Body of pancreas (tissue), 4 donors: ENCODE measurements around the gene MLN. TPM values are rescaled to one million over a fixed set of nuclear protein-coding genes. Genes with fewer than 3 reads are reported as not detected.

Experiments used
- ATAC-seq: fragments of 150-250 bp; one replicate; pipeline ENCODE4 v1.9.1; 2016
- DNase-seq, 4 donors: peaks; one replicate each; pipeline ENCODE4 v3.0.0-alpha.2; 2019
- H3K27ac ChIP-seq, 4 donors: fragments of 200-600 bp; sonication (generic); 1 replicate in 3 of 4; 2 replicates in 1 of 4; pipeline versions ENCODE4 v1.5.1 to v1.6.1; 2016 to 2019; ENCODE audit warnings: mild to moderate bottlenecking in 1 of 4, mixed read lengths in 1 of 4, moderate library complexity in 1 of 4
- H3K27me3 ChIP-seq, 2 donors: fragments of 200-600 bp; sonication (generic); one replicate each; pipeline ENCODE4 v1.6.0; 2016; ENCODE audit warnings: mild to moderate bottlenecking in 1 of 2
- H3K36me3 ChIP-seq, 2 donors: fragments of 200-600 bp; sonication (generic); replicated peaks in 1 of 2; 2 replicates each; pipeline ENCODE4 v1.5.1; 2016; ENCODE audit warnings: low read depth in 2 of 2; ENCODE audit not compliant: insufficient read depth in 1 of 2
- H3K4me1 ChIP-seq: fragments of 200-600 bp; sonication (generic); one replicate; pipeline ENCODE4 v1.6.0; 2016
- H3K4me3 ChIP-seq, 2 donors: fragments of 200-600 bp; sonication (generic); 1 replicate in 1 of 2; 2 replicates in 1 of 2; pipeline ENCODE4 v1.5.1; 2016 to 2019
- H3K9me3 ChIP-seq, 3 donors: fragments of 200-600 bp; sonication (generic); 1 replicate in 2 of 3; 2 replicates in 1 of 3; pipeline ENCODE4 v1.5.1; 2016
- CTCF ChIP-seq, 7 experiments: fragments of 450-650 bp in 4 of 7; fragments of 200-600 bp in 3 of 7; sonication (generic) in 3 of 7; IDR thresholded peaks; one replicate each; pipeline ENCODE4 v1.5.1; 2016 to 2019; ENCODE audit warnings: antibody characterized with exemption in 7 of 7
- POLR2A ChIP-seq, 3 donors: fragments of 450-650 bp; IDR thresholded peaks; one replicate each; pipeline ENCODE4 v1.6.1; 2016; ENCODE audit warnings: antibody characterized with exemption in 3 of 3, mild to moderate bottlenecking in 2 of 3
- WGBS, 2 donors: methylation state at CpG; one replicate each; pipeline ENCODE4 v1.1.5; 2017; 5-methylcytosine and 5-hydroxymethylcytosine counted together
- intact Hi-C: fragments of 100-400 bp; cut with DNase I; formaldehyde crosslinking; loops from one replicate; pipeline ENCODE4 v1.15.1; 2023
- total RNA-seq, 2 donors: library from RNA; depleted of rRNA; stranded (reverse); fragments of >200 nt; gene quantifications; one replicate each; pipeline ENCODE4 v1.1.0, GENCODE V29; 2016

The MLN gene
- total RNA-seq, 2 donors from 2014 or later, result not detected

GRCh38 chr6:33816911-33817310, 13.1 kb upstream of the MLN start:
- TF ChIP-seq POLR2A (IDR thresholded peaks at IDR 0.05) (no peak), CTCF (IDR thresholded peaks at IDR 0.05) (no peak)

GRCh38 chr6:33815854-33816253, 12.1 kb upstream of the MLN start:
- intact Hi-C loops, result no loop called here
- Histone ChIP-seq H3K27me3 (no peaks in the 10 kb centered on the region), H3K27ac (no peak overlapping the region), H3K9me3 (no peaks in the 10 kb centered on the region), H3K4me1 (no peaks in the 10 kb centered on the region), H3K36me3 (no peaks in the 10 kb centered on the region), H3K4me3 (no peak overlapping the region)
- DNase-seq (peak in 1 of 4 donors; percentile 12), ATAC-seq (no peak)
- 39 to 61% methylated on average over 1 of the region's 1 CpG for WGBS, 2 donors
- no peak for TF ChIP-seq POLR2A (IDR thresholded peaks at IDR 0.05)
- TF ChIP-seq CTCF (IDR thresholded peaks at IDR 0.05), result no peak

More at GRCh38 chr6:33816911-33817310, 13.1 kb upstream of the MLN start:
- no peaks in the 10 kb centered on the region for H3K4me1 ChIP-seq
- intact Hi-C loops, result no loop called here
- DNase-seq (no peak), ATAC-seq (no peak)
- no peak overlapping the region for H3K4me3 ChIP-seq
- no peaks in the 10 kb centered on the region for H3K36me3 ChIP-seq
- no peaks in the 10 kb centered on the region for H3K9me3 ChIP-seq
- no peak overlapping the region for H3K27ac ChIP-seq
- H3K27me3 ChIP-seq, result no peaks in the 10 kb centered on the region
- 57 to 66% methylated on average over 8 of the region's 8 CpGs for WGBS, 2 donors

- intact Hi-C loops, result no loop called here
- no peak for DNase-seq
- 47 to 58% methylated on average over 16 to 19 of the region's 19 CpGs for WGBS, 2 donors
- TF ChIP-seq POLR2A (IDR thresholded peaks at IDR 0.05) (no peak), CTCF (IDR thresholded peaks at IDR 0.05) (no peak)
- ATAC-seq, result no peak
- no peaks in the 10 kb centered on the region for H3K27me3 ChIP-seq
- no peak overlapping the region for H3K27ac ChIP-seq
- no peak overlapping the region for H3K4me3 ChIP-seq
- H3K9me3 ChIP-seq, result no peaks in the 10 kb centered on the region
- H3K4me1 ChIP-seq, result no peaks in the 10 kb centered on the region
- no peaks in the 10 kb centered on the region for H3K36me3 ChIP-seq
These were observed 10.5 kb upstream of the MLN start for GRCh38 chr6:33813990-33814985.

GRCh38 chr6:33813246-33813904, 9.6 kb upstream of the MLN start:
- no peak overlapping the region for H3K27ac ChIP-seq
- H3K27me3 ChIP-seq, result no peaks in the 10 kb centered on the region
- H3K4me1 ChIP-seq, result no peaks in the 10 kb centered on the region
- no peaks in the 10 kb centered on the region for H3K36me3 ChIP-seq
- 54 to 69% methylated on average over 11 to 16 of the region's 16 CpGs for WGBS, 2 donors
- H3K9me3 ChIP-seq, result no peaks in the 10 kb centered on the region
- no peak overlapping the region for H3K4me3 ChIP-seq
- intact Hi-C loops, result no loop called here
- DNase-seq, result no peak
- no peak for ATAC-seq
- TF ChIP-seq POLR2A (IDR thresholded peaks at IDR 0.05) (no peak), CTCF (IDR thresholded peaks at IDR 0.05) (no peak)
